ENCODE results near the gene COQ3.

DNA sequence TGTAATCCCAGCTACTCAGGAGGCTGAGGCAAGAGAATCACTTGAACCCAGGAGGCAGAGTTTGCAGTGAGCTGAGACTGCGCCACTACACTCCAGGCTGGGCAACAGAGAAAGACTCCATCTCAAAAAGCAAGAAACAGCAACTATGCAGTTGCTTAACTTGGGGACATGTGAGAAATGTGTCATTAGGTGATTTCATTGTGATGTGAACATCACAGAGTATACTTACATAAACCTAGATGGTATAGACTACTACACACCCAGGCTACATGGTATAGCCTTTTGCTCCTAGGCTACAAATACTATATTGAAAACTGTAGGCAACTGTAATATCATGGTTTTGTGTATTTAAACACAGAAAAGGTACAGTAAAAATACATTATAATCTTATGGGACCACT, 3.3 kb upstream of the COQ3 start:
- TF ChIP-seq, protein P1, sequence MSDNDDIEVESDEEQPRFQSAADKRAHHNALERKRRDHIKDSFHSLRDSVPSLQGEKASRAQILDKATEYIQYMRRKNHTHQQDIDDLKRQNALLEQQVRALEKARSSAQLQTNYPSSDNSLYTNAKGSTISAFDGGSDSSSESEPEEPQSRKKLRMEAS (IDR thresholded peaks at IDR 0.05): no peak
- TF ChIP-seq ATF3 (IDR thresholded peaks at IDR 0.05): no peak
- no peak for TF ChIP-seq CTCF (IDR thresholded peaks at IDR 0.05; ENCODE audit: low read depth, low read length, missing input control)
- no peak for TF ChIP-seq RAD21 (IDR thresholded peaks at IDR 0.05)
- no peak for TF ChIP-seq GABPA (IDR thresholded peaks at IDR 0.05 in 1 of 2, conservative IDR thresholded peaks at IDR 0.05 in 1 of 2)
- no peak for TF ChIP-seq REST (IDR thresholded peaks at IDR 0.05)
- TF ChIP-seq EGR1 (IDR thresholded peaks at IDR 0.05; ENCODE audit: low read depth in 2 of 2): no peak
- no peak for TF ChIP-seq FOXA1 (IDR thresholded peaks at IDR 0.05)
- TF ChIP-seq JUND (IDR thresholded peaks at IDR 0.05): no peak
- TF ChIP-seq SP1 (IDR thresholded peaks at IDR 0.05): no peak
- TF ChIP-seq TAF1 (conservative IDR thresholded peaks at IDR 0.05): no peak
- TF ChIP-seq, protein P2, sequence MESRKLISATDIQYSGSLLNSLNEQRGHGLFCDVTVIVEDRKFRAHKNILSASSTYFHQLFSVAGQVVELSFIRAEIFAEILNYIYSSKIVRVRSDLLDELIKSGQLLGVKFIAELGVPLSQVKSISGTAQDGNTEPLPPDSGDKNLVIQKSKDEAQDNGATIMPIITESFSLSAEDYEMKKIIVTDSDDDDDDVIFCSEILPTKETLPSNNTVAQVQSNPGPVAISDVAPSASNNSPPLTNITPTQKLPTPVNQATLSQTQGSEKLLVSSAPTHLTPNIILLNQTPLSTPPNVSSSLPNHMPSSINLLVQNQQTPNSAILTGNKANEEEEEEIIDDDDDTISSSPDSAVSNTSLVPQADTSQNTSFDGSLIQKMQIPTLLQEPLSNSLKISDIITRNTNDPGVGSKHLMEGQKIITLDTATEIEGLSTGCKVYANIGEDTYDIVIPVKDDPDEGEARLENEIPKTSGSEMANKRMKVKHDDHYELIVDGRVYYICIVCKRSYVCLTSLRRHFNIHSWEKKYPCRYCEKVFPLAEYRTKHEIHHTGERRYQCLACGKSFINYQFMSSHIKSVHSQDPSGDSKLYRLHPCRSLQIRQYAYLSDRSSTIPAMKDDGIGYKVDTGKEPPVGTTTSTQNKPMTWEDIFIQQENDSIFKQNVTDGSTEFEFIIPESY (IDR thresholded peaks at IDR 0.05): no peak
